HUES6 (cell line): ENCODE results near the gene PSMA3.

Source experiments
- H3K27ac ChIP-seq: 2 replicates; pipeline ENCODE4 v1.7.0; 2013; ENCODE audit warnings: low read depth, mild to moderate bottlenecking, low read length, inconsistent platforms
- H3K27me3 ChIP-seq: 2 replicates; pipeline ENCODE4 v1.6.1; 2013; ENCODE audit warnings: low read length; ENCODE audit not compliant: control insufficient read depth, insufficient read depth
- H3K36me3 ChIP-seq: 2 replicates; pipeline ENCODE4 v1.6.1; 2013; ENCODE audit warnings: low read length; ENCODE audit not compliant: control insufficient read depth, insufficient read depth
- H3K4me1 ChIP-seq: 2 replicates; pipeline ENCODE4 v1.6.1; 2013; ENCODE audit warnings: low read length; ENCODE audit not compliant: control insufficient read depth, insufficient read depth
- H3K4me3 ChIP-seq: 2 replicates; pipeline ENCODE4 v1.5.1; 2013; ENCODE audit warnings: low read depth, low read length
- H3K9ac ChIP-seq: one replicate; pipeline ENCODE4 v1.6.1; 2013; ENCODE audit warnings: mild to moderate bottlenecking, low read length
- H3K9me3 ChIP-seq: 2 replicates; pipeline ENCODE4 v1.6.1; 2013; ENCODE audit warnings: low read depth, low read length; ENCODE audit not compliant: control insufficient read depth, insufficient read depth

Gene PSMA3

DNA sequence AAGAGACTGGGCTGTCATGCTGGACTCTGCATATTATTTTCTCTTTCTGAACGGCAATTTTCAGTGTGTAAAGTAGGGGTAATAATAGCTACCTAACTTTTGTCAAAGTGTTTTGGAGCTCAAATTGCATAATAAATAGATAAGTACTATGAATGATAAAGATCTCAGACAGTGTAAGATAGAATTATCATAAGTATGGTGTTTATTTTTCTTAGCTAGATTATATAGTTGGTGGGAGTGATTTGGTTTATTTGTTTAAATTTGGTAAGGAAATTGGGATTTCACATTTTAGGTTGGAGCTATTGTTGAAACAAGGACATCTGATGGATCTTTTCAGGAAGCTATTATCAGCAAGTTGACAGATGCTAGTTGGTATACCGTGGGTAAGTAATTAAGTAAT is 61.1 kb downstream of the PSMA3 start:
- Histone ChIP-seq H3K27me3 (no peaks in the 10 kb centered on the region), H3K9ac (no peak overlapping the region), H3K4me3 (no peak overlapping the region), H3K4me1 (no peaks in the 10 kb centered on the region), H3K27ac (no peak overlapping the region), H3K9me3 (no peaks in the 10 kb centered on the region), H3K36me3 (peaks cover 40% of the 10 kb centered on the region)

DNA sequence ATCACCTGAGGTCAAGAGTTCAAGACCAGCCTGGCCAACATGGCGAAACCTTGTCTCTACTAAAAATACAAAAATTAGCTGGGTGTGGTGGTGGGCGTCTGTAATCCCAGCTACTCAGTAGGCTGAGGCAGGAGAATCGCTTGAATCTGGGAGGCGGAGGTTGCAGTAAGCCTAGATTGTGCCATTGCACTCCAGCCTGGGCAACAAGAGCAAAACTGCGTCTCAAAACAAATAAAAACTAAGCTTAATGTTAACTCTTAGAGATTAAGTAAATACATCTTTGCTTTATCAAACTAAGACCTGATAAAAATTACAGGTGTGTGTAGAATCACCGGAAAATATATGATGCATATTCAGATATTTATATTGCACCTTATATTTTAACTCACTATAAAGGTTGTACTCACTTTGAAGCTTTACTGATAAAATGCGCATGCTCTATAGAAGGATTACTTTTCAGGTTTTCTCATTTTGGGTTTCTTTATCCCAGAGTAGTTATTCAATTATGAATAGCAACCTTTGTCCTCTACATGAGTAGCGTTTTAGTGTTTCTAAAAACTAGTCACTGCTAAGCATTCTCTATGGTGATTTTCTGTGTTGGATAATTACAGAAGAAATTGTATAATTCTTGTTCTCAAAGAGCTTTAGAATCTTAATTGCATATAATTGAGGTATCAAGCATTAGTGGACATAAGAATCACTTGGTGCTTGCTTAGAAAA is 63.1 kb downstream of the PSMA3 start:
- H3K36me3 ChIP-seq, result peaks cover 33% of the 10 kb centered on the region
- no peaks in the 10 kb centered on the region for H3K4me1 ChIP-seq
- no peak overlapping the region for H3K9ac ChIP-seq
- H3K9me3 ChIP-seq, result no peaks in the 10 kb centered on the region
- no peak overlapping the region for H3K4me3 ChIP-seq
- H3K27me3 ChIP-seq, result no peaks in the 10 kb centered on the region
- H3K27ac ChIP-seq, result no peak overlapping the region

- no peaks in the 10 kb centered on the region for H3K27me3 ChIP-seq
- H3K27ac ChIP-seq, result no peak overlapping the region
- no peak overlapping the region for H3K4me3 ChIP-seq
- H3K9ac ChIP-seq, result no peak overlapping the region
- H3K9me3 ChIP-seq, result no peaks in the 10 kb centered on the region
- H3K36me3 ChIP-seq, result peaks cover 27% of the 10 kb centered on the region
- no peaks in the 10 kb centered on the region for H3K4me1 ChIP-seq
Observed at GRCh38 chr14:58309086-58309485, 64.4 kb downstream of the PSMA3 start.

DNA sequence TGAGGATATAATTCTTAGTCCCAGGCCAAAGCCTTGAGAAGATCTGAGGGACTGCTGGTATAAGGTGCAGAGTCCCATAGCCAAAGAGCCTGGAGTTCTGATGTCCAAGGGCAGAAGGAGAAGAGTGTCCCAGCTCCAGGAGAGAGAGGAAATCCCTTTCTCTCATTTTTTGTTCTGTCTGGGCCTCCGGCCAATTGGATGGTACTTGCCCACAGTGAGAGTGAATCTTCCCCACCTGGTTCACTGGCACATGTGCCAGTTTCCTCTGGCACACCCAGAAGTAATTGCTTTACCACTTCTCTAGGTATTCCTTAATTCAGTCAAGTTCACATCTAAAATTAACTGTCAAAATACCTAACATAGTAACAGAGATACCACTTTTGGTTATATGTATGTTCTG is 69.1 kb downstream of the PSMA3 start:
- H3K4me3 ChIP-seq, result no peak overlapping the region
- no peak overlapping the region for H3K27ac ChIP-seq
- peaks cover 11% of the 10 kb centered on the region for H3K36me3 ChIP-seq
- H3K27me3 ChIP-seq, result no peaks in the 10 kb centered on the region
- H3K9me3 ChIP-seq, result no peaks in the 10 kb centered on the region
- no peaks in the 10 kb centered on the region for H3K4me1 ChIP-seq
- H3K9ac ChIP-seq, result no peak overlapping the region

DNA sequence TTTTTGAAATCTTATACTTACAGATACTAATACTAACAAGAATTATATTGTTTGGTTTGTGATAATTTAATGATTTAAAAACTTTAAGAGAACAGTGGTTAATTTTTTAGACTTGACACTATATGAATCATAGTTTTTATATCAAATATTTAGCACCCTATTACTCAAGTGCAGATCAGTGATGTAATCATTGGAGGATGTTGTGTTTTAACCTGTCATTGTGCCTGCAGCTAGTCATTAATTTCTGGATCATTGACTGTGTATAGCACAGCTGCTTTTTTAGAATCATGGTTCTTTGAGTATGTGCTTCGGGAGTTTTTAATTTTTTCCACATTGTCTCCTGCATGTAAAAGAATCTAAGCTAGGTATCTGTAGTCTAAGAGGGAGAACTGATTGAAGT is 71.0 kb downstream of the PSMA3 start:
- H3K9ac ChIP-seq, result no peak overlapping the region

More for the DNA sequence above, 71.0 kb downstream of the PSMA3 start:
- Histone ChIP-seq H3K27me3 (no peaks in the 10 kb centered on the region), H3K36me3 (peaks cover 14% of the 10 kb centered on the region), H3K4me3 (no peak overlapping the region), H3K27ac (no peak overlapping the region), H3K9me3 (no peaks in the 10 kb centered on the region), H3K4me1 (no peaks in the 10 kb centered on the region)
